Fibroblast of mammary gland (primary cell): ENCODE measurements around the gene HS1BP3.

Source experiments
- DNase-seq: peaks from one replicate; pipeline ENCODE4 v3.0.0-alpha.2; 2010; ENCODE audit warnings: low read depth
- H3K4me3 ChIP-seq: 2 replicates; pipeline ENCODE4 v1.5.1; 2011; ENCODE audit warnings: low read depth, mild to moderate bottlenecking, low read length, moderate library complexity; ENCODE audit not compliant: control insufficient read depth
- TF ChIP-seq, protein P1 (sequence below): conservative IDR thresholded peaks from 2 replicates; pipeline ENCODE4 v1.5.1; 2011; ENCODE audit warnings: low read depth, low read length, inconsistent platforms; ENCODE audit not compliant: control insufficient read depth, insufficient read depth

Gene HS1BP3

DNA sequence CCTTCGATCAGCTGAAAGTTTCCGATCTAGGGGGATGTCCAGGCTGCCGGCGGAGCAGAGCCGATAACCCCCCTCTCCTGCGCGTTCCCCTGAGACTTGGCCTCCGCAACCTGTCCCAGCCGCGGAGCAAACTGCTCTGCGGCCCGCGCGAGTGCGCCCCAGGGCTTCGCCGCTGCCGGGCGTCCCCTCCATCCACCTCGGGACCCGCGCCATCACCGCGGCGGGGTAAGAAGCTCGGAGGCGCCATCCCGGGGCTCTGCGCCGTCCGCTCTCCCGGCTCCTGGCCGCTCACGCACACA lies 15.1 kb upstream of the HS1BP3 start:
- TF ChIP-seq, protein P1, sequence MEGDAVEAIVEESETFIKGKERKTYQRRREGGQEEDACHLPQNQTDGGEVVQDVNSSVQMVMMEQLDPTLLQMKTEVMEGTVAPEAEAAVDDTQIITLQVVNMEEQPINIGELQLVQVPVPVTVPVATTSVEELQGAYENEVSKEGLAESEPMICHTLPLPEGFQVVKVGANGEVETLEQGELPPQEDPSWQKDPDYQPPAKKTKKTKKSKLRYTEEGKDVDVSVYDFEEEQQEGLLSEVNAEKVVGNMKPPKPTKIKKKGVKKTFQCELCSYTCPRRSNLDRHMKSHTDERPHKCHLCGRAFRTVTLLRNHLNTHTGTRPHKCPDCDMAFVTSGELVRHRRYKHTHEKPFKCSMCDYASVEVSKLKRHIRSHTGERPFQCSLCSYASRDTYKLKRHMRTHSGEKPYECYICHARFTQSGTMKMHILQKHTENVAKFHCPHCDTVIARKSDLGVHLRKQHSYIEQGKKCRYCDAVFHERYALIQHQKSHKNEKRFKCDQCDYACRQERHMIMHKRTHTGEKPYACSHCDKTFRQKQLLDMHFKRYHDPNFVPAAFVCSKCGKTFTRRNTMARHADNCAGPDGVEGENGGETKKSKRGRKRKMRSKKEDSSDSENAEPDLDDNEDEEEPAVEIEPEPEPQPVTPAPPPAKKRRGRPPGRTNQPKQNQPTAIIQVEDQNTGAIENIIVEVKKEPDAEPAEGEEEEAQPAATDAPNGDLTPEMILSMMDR = no peak
- H3K4me3 ChIP-seq = peak overlapping the region; percentile 9
- DNase-seq = no peak

DNA sequence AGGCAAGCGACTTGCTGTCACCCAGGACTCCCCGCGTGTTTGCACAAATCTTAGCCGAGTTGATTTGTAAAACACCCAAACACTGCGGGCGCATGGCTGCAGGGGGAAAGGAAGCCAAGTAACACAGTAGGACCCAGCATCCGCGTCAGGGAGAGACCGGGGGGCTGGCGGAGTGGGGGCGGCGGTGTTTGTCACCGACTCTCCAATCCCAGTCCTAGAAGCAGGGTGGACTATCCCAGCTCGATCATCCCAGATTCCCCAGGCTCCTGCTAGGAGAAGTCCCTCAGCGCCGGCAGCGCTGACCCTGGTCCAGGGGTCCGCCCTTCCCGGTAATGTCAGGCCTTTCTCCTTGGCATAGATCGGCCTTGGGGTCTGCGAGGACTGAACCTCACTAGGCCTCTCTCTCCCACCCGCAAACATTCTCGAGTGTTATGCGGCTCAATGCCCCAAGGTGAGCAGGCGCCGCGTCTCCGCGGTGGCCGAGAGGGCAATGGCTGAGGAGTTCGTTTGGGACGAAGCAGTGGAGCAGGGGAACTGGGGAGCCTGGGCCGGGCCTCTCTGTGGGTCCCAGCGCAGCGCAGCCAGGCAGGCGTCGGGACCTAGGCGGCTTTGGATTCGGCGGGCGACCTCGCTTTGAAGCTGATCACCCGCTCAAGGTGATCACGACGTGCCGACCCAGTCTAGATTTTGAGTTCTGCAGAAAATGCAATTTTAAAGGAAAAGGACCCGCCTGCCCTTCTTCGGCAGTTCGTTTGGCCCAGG lies 14.5 kb upstream of the HS1BP3 start:
- H3K4me3 ChIP-seq = no peak overlapping the region

DNA sequence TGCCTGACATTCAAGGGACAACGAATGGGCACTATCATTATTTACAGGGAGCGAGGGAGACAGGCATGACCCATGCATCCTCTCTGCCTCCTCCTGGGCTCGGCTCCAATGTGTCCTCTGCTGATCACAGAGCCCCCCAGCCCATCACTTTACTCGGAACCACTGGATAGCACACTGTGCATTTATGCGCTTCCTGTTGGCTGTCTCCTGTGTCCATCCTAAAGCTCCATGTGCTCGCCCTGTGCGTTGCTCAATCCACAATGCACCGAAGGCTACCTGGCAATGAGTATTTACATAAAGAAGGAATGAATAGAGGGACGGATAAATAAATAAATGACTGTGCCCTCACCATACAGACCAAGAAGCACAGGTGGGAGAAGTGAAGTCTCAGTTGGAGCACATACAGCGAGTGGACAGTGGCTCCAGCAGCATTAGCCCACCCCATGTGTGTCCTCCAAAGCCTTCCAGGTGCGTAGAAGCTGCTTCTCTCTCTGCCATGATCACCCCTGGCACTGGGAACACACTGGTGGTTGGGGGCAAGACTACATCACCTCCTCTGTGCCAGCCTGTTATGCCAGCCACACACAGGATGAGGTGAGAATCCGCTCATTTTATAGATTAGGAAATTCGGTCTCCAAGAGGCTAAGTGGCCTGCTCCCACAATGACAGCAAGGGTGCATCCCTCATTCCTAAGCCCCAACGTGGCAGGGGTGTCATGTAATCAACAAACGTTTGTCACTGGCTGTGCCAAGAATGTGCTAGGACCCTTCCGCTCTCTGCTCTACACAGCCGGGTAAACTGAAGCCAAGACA lies 13.7 kb upstream of the HS1BP3 start:
- no peak overlapping the region for H3K4me3 ChIP-seq
- no peak for DNase-seq
- TF ChIP-seq, protein P1 = no peak

More for the DNA sequence above, 14.5 kb upstream of the HS1BP3 start:
- DNase-seq = no peak
- TF ChIP-seq, protein P1 = no peak

DNA sequence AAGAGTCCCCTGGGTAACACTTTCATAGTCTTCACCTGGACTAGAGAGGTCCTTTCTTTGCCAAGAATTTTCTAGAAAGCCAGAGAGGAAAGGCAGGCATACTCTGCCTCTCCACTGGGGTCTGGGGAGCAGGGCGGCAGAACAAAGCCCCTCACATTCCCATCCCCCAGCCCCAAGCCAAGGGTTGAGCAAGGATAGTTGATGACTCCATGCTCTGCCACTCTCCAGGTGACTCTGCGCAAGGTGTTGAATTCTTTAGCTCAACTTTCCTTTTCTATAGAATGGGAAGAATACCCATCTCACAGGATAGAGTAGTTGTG lies 13.1 kb upstream of the HS1BP3 start:
- H3K4me3 ChIP-seq = no peak overlapping the region
- TF ChIP-seq, protein P1 = no peak
- DNase-seq = no peak

DNA sequence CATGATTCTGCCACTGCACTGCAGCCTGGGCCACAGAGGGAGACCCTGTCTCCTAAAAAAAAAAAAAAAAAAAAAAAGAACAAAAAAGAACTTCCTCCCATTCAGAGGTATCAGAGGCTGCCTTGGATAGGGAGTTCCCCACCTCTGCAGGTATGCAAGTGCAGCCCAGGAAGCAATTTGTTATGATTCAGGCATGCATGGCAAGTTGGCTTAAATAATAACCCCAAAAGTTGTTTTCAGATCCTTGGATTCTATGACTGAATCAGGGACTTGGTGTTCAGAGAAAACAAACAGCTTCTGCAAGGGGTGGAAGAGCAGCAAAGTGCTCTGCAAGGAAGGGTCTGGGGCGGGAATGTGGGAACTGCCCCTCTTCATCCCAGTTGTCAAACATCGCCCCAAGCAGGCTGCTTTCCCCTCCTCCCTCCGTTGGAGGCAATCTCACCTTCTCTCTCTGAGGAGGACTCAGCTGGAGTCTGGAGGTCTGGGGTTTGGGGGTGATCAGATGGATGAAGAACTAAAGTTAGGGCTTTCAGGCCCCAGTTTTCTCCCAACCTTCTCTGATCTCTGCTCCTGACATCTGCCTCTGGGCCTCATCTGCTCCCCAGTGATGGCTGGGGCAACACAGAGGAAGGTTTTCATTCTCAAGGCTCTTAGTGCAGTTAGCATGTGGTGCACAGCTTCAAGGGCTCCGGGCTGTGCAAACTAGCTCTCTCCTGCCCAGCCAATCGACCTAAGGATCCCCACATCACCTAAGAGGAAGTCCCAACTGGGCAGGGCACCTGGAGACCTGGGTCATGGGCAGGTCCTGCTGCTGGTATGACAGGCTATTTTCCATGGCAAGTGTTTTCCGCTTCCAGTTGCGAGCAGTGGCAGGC lies 12.5 kb upstream of the HS1BP3 start:
- TF ChIP-seq, protein P1 = no peak
- DNase-seq = no peak
- no peak overlapping the region for H3K4me3 ChIP-seq

DNA sequence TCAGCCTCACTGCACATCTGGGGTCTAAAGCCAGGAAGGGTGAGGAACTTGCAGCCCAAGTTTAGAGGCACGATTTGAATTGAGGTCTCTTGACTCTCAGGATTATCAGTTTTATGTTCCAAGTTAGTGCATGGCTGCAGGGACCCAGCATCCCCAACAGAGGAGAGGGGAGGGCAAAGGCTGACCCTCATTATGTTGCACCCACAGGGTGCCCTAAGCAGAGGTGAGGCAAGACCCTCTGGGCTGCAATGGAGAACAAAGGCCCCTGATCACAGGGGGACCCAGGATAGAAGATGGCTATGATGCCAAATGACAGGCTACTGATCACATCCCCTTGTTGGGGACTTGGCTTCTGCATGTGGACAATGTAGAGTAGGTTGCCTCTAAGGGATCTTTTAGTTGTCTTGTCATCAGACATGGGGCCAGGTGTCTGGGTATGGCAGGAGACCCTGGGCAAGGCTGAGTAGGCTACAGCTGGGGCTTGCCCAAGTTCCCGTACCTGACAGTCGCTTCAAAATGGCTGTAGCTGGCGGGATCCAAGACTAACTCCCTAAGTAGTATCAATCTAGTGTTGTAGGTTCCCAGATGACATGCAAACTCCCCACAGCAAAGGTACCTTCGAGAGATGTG lies 11.5 kb upstream of the HS1BP3 start:
- no peak for DNase-seq
- H3K4me3 ChIP-seq = no peak overlapping the region
- TF ChIP-seq, protein P1 = no peak
